ENCODE measurements around the gene ZNF30. TPM values are rescaled to one million over a fixed set of nuclear protein-coding genes. Genes with fewer than 3 reads are reported as not detected.
A peak's percentile ranks its signal among the peaks of the same experiment; 100 is the strongest.

ZNF30 gene
- 3.9 and 6.2 TPM in 2 replicates for total RNA-seq
- long read RNA-seq, transcript ZNF30-204 (5 exons, 2,280 nt): minor isoform, 11 of 52 reads
- long read RNA-seq, transcript ZNF30-201 (5 exons, 2,579 nt): minor isoform, 5 of 52 reads
- long read RNA-seq, transcript ZNF30-206 (6 exons, 2,583 nt): major isoform, 12 of 52 reads
- long read RNA-seq, partial matches to known transcripts: 2 of 52 reads
- long read RNA-seq, other reads (novel, unspliced or antisense): 21 of 52 reads

DNA sequence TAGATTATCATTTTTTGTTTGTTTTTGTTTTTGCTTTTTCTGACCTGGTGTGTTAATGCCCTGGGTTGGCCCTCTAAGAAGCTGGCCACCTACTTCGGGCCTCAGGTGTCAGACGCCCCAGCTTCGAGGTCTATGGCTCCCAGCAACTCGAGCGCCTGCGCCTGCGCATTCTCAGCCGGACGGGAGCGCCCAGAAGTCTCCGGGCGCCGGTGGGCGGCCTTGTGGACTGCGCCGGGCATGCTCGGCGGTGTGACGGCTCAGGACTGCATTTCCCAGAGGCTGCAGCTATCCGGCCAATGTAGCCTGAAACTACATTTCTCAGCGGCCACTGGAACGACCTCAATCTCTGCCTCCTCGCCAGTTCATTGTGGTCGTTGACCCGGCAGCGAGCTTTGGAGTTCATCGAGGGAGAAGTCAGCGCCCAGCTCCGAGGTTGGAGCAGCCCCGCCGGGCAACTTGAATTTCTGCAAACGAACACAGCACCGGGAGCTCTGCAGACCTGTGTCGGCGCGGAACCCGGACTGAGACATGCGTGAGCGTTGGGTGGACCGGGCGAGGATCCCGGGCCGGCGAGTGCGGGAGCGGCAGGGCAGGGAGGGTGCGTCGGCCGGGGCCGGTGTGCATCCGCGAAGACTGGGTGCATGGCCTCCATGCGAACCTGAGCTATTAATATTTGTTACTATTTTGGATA is at the start of gene ZNF30:
TSS of gene ZNF30 (plus strand) at position 219 of the 691 bp plus-strand sequence. CDS start 3,045 bp downstream, outside the sequence.
- Mint-ChIP-seq H3K27me3 (ENCODE audit: unreplicated experiment) (peaks cover 5% of the 10 kb centered on the region), H3K36me3 (ENCODE audit: unreplicated experiment) (peaks cover 3% of the 10 kb centered on the region)
- no peak for TF ChIP-seq CTCF (IDR thresholded peaks at IDR 0.05)

GRCh38 chr19:34879563-34879962 is 47.1 kb upstream of the ZNF30 start:
- H3K9me3 Mint-ChIP-seq (ENCODE audit: unreplicated experiment): peaks cover 14% of the 10 kb centered on the region
- no peak overlapping the region for H3K4me3 Mint-ChIP-seq (ENCODE audit: unreplicated experiment)
- H3K36me3 Mint-ChIP-seq (ENCODE audit: unreplicated experiment): no peaks in the 10 kb centered on the region
- no peak for DNase-seq (ENCODE audit: extremely low spot score, unreplicated experiment)
- H3K4me1 Mint-ChIP-seq (ENCODE audit: unreplicated experiment): no peaks in the 10 kb centered on the region
- TF ChIP-seq CTCF (IDR thresholded peaks at IDR 0.05): no peak
- H3K27ac Mint-ChIP-seq (ENCODE audit: unreplicated experiment): no peak overlapping the region
- no peaks in the 10 kb centered on the region for H3K27me3 Mint-ChIP-seq (ENCODE audit: unreplicated experiment)

More for the DNA sequence above, at the start of gene ZNF30:
- peak within 1 kb of the TSS; percentile 89 for H3K27ac Mint-ChIP-seq (ENCODE audit: unreplicated experiment)
- no peaks in the 10 kb centered on the region for H3K9me3 Mint-ChIP-seq (ENCODE audit: unreplicated experiment)
- peak within 1 kb of the TSS; percentile 93 for H3K4me3 Mint-ChIP-seq (ENCODE audit: unreplicated experiment)
- H3K4me1 Mint-ChIP-seq (ENCODE audit: unreplicated experiment): peaks cover 14% of the 10 kb centered on the region
- DNase-seq (ENCODE audit: extremely low spot score, unreplicated experiment): peak; percentile 97

- no peaks in the 10 kb centered on the region for H3K4me1 Mint-ChIP-seq (ENCODE audit: unreplicated experiment)
- DNase-seq (ENCODE audit: extremely low spot score, unreplicated experiment): no peak
- no peaks in the 10 kb centered on the region for H3K27me3 Mint-ChIP-seq (ENCODE audit: unreplicated experiment)
- no peaks in the 10 kb centered on the region for H3K36me3 Mint-ChIP-seq (ENCODE audit: unreplicated experiment)
- H3K9me3 Mint-ChIP-seq (ENCODE audit: unreplicated experiment): peaks cover 19% of the 10 kb centered on the region
- no peak for TF ChIP-seq CTCF (IDR thresholded peaks at IDR 0.05)
- no peak overlapping the region for H3K4me3 Mint-ChIP-seq (ENCODE audit: unreplicated experiment)
- H3K27ac Mint-ChIP-seq (ENCODE audit: unreplicated experiment): no peak overlapping the region
These were observed 46.7 kb upstream of the ZNF30 start for GRCh38 chr19:34880034-34880433.

DNA sequence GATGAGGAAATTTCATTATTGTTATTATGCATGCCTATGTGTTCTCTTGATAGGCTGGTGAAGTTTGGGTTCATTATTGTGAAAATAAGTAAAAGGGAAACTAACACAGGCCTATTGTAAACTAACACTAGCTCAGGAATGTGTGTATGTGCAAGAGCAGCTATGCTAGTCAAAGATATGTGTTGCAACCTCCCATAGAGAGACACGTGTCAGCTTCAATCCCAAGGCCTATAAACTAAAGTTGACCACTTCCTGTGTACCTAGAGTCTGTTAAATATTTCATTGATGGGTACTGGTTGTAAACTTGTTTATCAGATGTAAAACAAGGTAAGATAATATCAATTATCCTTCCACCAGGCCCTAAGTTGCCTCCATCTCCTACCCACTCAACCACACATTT is 44.7 kb upstream of the ZNF30 start:
- no peaks in the 10 kb centered on the region for H3K36me3 Mint-ChIP-seq (ENCODE audit: unreplicated experiment)
- H3K27ac Mint-ChIP-seq (ENCODE audit: unreplicated experiment): no peak overlapping the region
- DNase-seq (ENCODE audit: extremely low spot score, unreplicated experiment): no peak
- no peaks in the 10 kb centered on the region for H3K4me1 Mint-ChIP-seq (ENCODE audit: unreplicated experiment)
- no peaks in the 10 kb centered on the region for H3K27me3 Mint-ChIP-seq (ENCODE audit: unreplicated experiment)
- TF ChIP-seq CTCF (IDR thresholded peaks at IDR 0.05): no peak
- no peak overlapping the region for H3K4me3 Mint-ChIP-seq (ENCODE audit: unreplicated experiment)
- peaks cover 19% of the 10 kb centered on the region for H3K9me3 Mint-ChIP-seq (ENCODE audit: unreplicated experiment)

DNA sequence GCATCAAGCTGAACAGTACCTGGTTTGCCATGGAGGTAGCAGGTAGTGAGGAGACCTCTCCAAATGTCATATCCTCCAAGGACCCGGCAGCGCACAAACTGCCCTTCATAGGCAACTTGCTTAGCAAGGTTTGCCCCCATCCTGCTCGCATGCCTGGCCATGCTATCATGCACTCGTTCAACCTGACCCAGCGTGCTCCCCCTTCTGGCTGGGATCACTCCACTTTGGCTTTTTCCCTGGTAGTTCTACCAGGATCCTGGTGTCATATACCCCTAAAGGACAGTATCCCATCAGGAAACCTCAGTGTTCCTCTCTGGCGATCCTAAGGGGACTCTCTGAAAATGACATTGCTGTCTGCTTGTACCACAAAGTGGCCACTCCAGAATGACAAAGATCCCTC is 38.6 kb upstream of the ZNF30 start:
- Mint-ChIP-seq H3K27me3 (ENCODE audit: unreplicated experiment) (no peaks in the 10 kb centered on the region), H3K4me3 (ENCODE audit: unreplicated experiment) (no peak overlapping the region), H3K36me3 (ENCODE audit: unreplicated experiment) (no peaks in the 10 kb centered on the region), H3K4me1 (ENCODE audit: unreplicated experiment) (no peaks in the 10 kb centered on the region), H3K9me3 (ENCODE audit: unreplicated experiment) (peaks cover 44% of the 10 kb centered on the region), H3K27ac (ENCODE audit: unreplicated experiment) (no peak overlapping the region)
- DNase-seq (ENCODE audit: extremely low spot score, unreplicated experiment): no peak
- TF ChIP-seq CTCF (IDR thresholded peaks at IDR 0.05): no peak
